GM18870 (cell line): Measurements from ENCODE around the gene MYO9B.

ENCODE experiments used
- ATAC-seq: cut with Tn5 transposase; IDR thresholded peaks from one replicate; pipeline ENCODE4 v1.9.1; 2021; ENCODE audit warnings: moderate library complexity; ENCODE audit not compliant: unreplicated experiment

MYO9B gene

DNA sequence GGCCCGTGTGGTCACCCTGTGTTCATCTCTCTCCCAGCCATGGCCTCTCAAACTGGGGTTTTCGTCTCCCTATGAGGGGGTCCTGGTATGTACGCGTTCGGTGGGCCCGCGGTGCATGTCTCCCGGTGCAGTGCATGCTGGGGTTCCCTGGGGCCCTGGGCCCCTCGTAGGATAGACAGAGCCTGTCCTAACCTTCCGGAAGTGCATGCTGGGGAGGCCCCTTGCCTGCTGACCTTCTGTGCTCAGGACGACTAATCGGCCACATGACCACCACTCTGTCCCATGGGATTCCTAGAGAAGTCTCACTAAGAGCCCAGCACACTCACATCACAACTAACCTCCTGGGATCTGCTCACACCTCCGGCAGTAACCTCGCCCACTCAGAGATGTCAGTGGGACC lies 134.7 kb downstream of the MYO9B start:
- no peak for ATAC-seq

GRCh38 chr19:17211547-17212446 lies 136.2 kb downstream of the MYO9B start:
- ATAC-seq, result no peak

DNA sequence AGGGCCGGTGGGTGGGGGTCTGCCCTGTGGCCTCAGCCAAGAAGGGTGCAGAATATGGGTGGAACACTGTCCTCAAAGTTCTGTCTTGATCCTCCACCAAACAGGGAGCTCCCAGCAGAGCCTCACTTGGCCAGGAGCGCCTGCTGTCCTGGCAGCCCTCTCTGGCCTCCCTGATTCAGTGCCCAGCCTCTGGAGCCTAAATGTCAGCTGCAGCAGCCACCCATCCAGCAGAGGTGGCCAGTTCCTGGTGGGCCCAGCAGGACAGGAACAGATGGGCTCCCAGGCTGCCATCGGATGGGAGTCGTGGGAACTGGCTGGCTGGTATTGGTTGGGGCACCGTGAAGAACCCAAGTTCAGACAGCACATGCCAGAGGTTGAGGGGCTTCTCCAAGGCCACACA lies 137.8 kb downstream of the MYO9B start:
- no peak for ATAC-seq

GRCh38 chr19:17214508-17215126 lies 139.0 kb downstream of the MYO9B start:
- ATAC-seq, result no peak

- peak; percentile 68 for ATAC-seq
Measured at GRCh38 chr19:17215127-17215971, 139.8 kb downstream of the MYO9B start, which contains the start of gene USE1. Gene USE1 (plus strand): TSS chr19:17215357. CDS start chr19:17215406, 49 bp downstream.

- ATAC-seq, result no peak
Measured at GRCh38 chr19:17216058-17216670, 140.6 kb downstream of the MYO9B start.

DNA sequence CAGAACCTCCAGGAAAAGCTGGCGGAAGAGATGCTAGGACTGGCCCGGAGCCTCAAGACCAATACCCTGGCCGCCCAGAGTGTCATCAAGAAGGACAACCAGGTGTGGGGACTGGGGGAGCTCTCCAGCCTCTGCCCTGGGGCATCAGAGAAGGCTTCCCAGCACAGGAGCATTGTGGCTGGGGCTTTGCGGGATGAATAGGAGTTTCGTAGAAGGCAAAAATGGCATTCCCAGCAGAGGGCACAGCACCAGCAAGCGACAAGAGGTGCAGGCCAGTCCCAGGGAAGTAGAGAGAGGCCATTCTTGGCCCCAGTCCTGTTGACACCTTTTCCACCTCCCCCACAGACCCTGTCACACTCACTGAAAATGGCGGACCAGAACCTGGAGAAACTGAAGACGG lies 143.7 kb downstream of the MYO9B start:
- ATAC-seq, result no peak

- no peak for ATAC-seq
Measured at GRCh38 chr19:17220207-17220758, 144.7 kb downstream of the MYO9B start.

- no peak for ATAC-seq
Measured at GRCh38 chr19:17225053-17225452, 149.5 kb downstream of the MYO9B start.

GRCh38 chr19:17226002-17226933 lies 150.7 kb downstream of the MYO9B start, which contains the start of gene OCEL1:
Gene OCEL1 (plus strand): TSS chr19:17226226. CDS start chr19:17226248, 22 bp downstream.
- ATAC-seq, result peak; percentile 79

GRCh38 chr19:17227798-17228367 lies 152.3 kb downstream of the MYO9B start:
- no peak for ATAC-seq

DNA sequence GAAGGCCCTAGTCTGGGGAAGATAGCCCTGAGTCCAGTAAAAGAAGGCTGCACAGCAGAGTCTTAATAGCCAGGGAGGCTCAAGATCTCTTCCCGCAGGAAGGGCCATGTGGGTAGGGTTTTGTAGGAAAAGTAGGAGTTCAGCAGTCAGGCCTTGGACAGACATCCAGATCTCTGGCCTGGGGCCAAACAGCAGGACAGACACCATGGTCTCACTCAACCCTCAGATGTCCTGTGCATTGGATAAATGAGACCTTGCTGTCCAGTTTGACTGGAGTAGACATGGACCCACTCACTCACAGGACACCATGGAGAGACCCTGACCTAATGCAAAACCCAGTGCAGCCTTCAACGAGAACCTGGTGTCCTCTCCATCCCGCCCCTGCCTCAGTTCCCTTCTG lies 154.3 kb downstream of the MYO9B start:
- ATAC-seq, result no peak

GRCh38 chr19:17232258-17232657 lies 156.7 kb downstream of the MYO9B start:
- no peak for ATAC-seq

DNA sequence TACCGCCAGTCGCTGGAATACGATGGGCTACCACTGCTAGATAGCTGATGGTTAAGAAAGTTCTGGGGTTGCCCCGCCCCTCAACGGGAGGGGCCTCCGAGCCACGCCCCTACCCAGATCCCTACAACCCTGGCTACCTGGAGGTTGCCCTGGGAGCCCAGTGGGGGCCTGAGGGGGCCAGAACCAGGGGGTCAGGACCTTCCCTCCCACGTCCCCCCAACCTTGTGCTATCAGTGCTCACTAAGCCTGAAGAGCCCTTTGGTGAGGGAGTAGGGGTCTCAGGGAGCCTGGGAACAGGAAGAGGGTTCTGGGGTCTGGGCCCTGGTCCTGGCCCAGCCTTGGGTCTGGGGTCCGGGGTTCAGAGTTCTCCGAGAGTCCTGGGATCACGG lies 159.3 kb downstream of the MYO9B start:
- no peak for ATAC-seq

DNA sequence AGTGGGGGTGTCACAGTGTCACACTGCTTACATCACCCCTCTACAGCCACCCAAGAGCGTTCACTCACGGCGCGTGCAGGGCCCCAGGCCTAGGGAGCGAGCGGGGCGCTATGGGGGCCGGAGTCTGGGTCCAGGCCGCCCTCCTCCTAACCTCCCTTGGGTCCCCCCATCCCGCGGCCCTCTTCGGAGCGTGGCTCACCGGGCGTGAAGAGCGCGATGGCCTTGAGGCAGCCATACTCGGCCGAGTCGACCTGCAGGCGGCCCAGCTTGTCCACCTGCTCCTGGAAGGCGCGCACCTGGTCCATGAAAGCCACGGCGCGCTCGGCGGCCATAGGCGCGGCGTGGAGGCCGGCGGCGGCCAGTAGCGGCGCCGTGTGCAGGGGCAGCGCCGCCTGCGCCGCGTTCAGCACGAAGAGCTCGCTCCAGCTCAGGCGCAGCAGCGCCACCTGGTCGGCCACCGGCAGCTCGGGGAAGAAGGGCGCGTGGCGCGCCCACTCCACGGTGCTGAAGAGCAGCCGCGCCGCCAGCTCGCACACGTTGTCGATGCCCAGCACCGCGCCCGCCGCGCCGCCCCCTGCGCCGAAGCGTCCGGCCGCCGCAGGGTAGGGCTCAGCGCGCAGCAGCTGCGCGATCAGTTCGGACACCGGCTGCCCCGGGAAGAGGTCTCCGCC lies 159.9 kb downstream of the MYO9B start:
- ATAC-seq, result no peak

- ATAC-seq, result no peak
Measured at GRCh38 chr19:17235971-17236777, 160.6 kb downstream of the MYO9B start.

DNA sequence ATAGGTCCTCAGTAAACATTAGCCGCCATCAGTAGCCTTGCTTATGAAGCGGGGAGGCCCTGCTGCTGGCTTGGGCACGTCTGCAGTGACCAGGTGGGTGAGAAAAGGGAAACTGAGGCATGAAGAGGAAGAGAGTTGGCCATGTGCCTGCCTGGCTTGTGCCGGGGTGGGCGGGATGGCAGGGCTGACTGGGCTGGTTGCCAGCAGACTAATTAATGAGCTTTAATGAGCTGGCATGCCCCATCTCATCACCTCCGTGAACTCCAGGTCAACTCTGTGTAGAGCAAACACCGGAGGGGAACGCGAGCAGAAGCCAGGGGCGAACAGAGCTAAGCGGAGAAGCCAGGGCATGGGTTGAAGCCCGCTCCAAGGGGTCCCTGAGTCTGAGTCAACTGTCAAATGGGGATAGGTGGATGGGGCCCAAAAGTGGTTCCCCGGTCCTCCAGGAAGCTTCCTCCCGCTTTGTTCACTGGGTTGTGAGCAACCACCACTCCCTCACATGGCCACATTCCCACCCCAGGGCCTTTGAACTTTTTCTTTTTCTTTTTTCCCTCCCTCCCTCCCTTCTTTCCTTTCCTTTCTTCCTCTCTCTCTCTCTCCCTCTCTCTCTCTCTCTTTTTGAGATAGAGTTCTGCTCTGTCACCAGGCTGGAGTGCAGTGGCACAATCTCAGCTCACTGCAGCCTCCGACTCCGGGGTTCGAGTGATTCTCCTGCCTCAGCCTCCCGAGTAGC lies 161.4 kb downstream of the MYO9B start:
- ATAC-seq, result no peak
